DND-41 (cell line): Measurements from ENCODE around the gene ZC2HC1B.

ENCODE experiments used
- CTCF ChIP-seq: IDR thresholded peaks from 2 replicates; pipeline ENCODE4 v1.5.1; 2012; ENCODE audit warnings: borderline replicate concordance, low read length, moderate library complexity, mild to moderate bottlenecking; ENCODE audit not compliant: poor library complexity, severe bottlenecking; ENCODE audit errors: extremely low read depth
- EZH2 ChIP-seq: IDR thresholded peaks from 3 replicates; pipeline ENCODE4 v1.6.1; 2012; ENCODE audit warnings: borderline replicate concordance, low read depth, mild to moderate bottlenecking, moderate library complexity, low read length, inconsistent platforms; ENCODE audit not compliant: severe bottlenecking

DNA sequence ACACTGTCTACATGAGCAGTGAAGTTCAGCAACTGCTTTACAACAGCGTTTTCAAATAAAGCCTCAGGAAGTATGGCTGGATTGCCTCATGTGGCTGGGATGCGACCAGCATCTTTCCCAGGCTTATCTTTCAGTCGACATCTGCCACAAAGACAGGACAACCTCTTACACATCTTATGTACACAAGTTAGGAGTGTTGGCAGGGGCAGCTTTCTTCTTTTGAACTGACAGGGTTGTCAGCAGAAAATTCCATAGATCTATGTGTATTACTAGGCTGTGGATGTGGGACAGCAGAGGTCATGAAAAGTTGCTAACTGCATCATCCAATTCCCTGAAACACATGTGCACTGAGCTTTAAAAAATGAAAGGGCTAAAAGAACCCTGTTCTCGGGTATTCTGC is 95.7 kb downstream of the ZC2HC1B start:
- TF ChIP-seq CTCF (no peak), EZH2 (no peak)
